ENCODE data around the gene FCF1. TPM values are rescaled to one million over a fixed set of nuclear protein-coding genes. Genes with fewer than 3 reads are reported as not detected.

Gene FCF1
- total RNA-seq, 2 donors from 2014 or later: 40.3 to 42.2 TPM

GRCh38 chr14:74786796-74787315, 73.9 kb downstream of the FCF1 start:
- no peak overlapping the region for H3K9ac ChIP-seq (ENCODE audit: low read depth in 2 of 2, low read length in 2 of 2)
- intact Hi-C loops (cut with DNase I): no loop called here
- H3K4me1 ChIP-seq: no peaks in the 10 kb centered on the region
- no peaks in the 10 kb centered on the region for H3K27me3 ChIP-seq
- no peak overlapping the region for H3K4me3 ChIP-seq
- no peak overlapping the region for H3K27ac ChIP-seq
- DNase-seq: no peak
- TF ChIP-seq CTCF (IDR thresholded peaks at IDR 0.05): no peak
- peaks cover 23% of the 10 kb centered on the region for H3K36me3 ChIP-seq
- H3K9me3 ChIP-seq: no peaks in the 10 kb centered on the region

Other genes starting within 250 kb of the FCF1 start
- 100 to 1,000 TPM in 1 of 2 donors, 10 to 100 TPM in 1; 93.6 to 233 TPM for gene NPC2, start 219.8 kb upstream of the FCF1 start, total RNA-seq
- 10 to 100 TPM; 42.0 to 43.1 TPM for gene ISCA2, start 219.4 kb upstream of the FCF1 start, total RNA-seq
- gene LTBP2, start 100.9 kb upstream of the FCF1 start, total RNA-seq: 1 to 10 TPM; 1.9 to 3.7 TPM
- 10 to 100 TPM; 37.2 to 37.5 TPM for gene AREL1, start 64 bp upstream of the FCF1 start, total RNA-seq
- gene YLPM1, start 50.2 kb downstream of the FCF1 start, total RNA-seq: 10 to 100 TPM; 36.1 to 41.7 TPM
- not detected for gene PROX2, start 163.0 kb downstream of the FCF1 start, total RNA-seq
- 100 to 1,000 TPM; 148 to 149 TPM for gene DLST, start 168.8 kb downstream of the FCF1 start, total RNA-seq
- gene RPS6KL1, start 210.1 kb downstream of the FCF1 start, total RNA-seq: 10 to 100 TPM in 1 of 2 donors, 1 to 10 TPM in 1; 9.1 to 14.0 TPM
- gene PGF, start 242.5 kb downstream of the FCF1 start, total RNA-seq: 1 to 10 TPM in 1 of 2 donors, under 1 TPM in 1; 0.57 to 2.2 TPM